ENCODE data around the gene CAST.

The CAST gene

DNA sequence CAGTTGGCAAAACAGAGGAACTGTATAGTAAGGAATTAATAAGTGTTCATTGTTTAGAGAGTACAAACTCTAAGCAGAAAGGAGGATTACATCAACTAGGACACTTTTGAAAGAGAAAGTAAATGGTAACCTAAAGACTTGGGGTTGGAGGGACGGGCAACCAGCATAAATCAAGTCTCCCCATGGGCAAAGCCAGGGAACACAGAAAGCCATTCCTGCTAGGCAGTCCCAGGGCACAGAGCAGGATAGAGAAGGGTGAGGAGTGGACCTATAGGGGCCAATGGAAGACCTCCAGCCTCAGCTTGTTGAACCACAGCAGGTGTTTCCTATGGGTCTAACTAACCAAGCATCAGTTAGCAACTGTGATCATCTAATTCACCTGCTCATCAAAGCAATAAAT lies 154.8 kb downstream of the CAST start:
- Histone ChIP-seq H3K36me3 (ENCODE audit: control insufficient read depth in 2 of 2, insufficient read depth in 2 of 2, low read length in 2 of 2) (no peaks in the 10 kb centered on the region), H3K27me3 (ENCODE audit: control insufficient read depth in 1 of 2, insufficient read depth in 2 of 2, low read length in 2 of 2) (no peaks in the 10 kb centered on the region), H3K9ac (ENCODE audit: low read length in 2 of 2) (no peak overlapping the region), H3K4me3 (ENCODE audit: low read length in 2 of 2) (no peak overlapping the region), H3K9me3 (ENCODE audit: control insufficient read depth in 2 of 2, low read length in 2 of 2) (no peaks in the 10 kb centered on the region), H3K4me1 (ENCODE audit: control insufficient read depth, insufficient read depth, low read length) (no peaks in the 10 kb centered on the region), H3K27ac (ENCODE audit: low read length) (no peak overlapping the region)

DNA sequence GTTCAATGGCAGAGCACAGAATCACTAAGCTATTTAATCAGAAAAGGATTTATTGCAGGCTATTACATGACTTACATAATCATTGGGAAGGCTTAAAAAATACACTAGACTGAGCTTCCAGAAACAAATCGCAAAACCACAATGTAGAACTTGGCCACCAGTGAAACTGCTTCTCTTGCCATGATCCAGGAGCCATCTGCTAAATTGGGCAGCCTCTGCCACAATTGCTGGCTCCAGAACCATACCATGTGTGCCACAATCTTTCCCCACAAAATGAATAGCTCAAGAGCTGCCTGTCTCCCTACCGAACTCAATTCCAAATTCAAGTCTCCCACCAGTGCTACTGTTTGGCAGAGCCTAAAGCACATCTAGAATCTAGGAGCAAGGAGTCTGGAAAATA lies 155.3 kb downstream of the CAST start:
- Histone ChIP-seq H3K9ac (ENCODE audit: low read length in 2 of 2) (no peak overlapping the region), H3K27ac (ENCODE audit: low read length) (no peak overlapping the region), H3K9me3 (ENCODE audit: control insufficient read depth in 2 of 2, low read length in 2 of 2) (no peaks in the 10 kb centered on the region), H3K4me1 (ENCODE audit: control insufficient read depth, insufficient read depth, low read length) (no peaks in the 10 kb centered on the region), H3K4me3 (ENCODE audit: low read length in 2 of 2) (no peak overlapping the region), H3K27me3 (ENCODE audit: control insufficient read depth in 1 of 2, insufficient read depth in 2 of 2, low read length in 2 of 2) (no peaks in the 10 kb centered on the region), H3K36me3 (ENCODE audit: control insufficient read depth in 2 of 2, insufficient read depth in 2 of 2, low read length in 2 of 2) (no peaks in the 10 kb centered on the region)

DNA sequence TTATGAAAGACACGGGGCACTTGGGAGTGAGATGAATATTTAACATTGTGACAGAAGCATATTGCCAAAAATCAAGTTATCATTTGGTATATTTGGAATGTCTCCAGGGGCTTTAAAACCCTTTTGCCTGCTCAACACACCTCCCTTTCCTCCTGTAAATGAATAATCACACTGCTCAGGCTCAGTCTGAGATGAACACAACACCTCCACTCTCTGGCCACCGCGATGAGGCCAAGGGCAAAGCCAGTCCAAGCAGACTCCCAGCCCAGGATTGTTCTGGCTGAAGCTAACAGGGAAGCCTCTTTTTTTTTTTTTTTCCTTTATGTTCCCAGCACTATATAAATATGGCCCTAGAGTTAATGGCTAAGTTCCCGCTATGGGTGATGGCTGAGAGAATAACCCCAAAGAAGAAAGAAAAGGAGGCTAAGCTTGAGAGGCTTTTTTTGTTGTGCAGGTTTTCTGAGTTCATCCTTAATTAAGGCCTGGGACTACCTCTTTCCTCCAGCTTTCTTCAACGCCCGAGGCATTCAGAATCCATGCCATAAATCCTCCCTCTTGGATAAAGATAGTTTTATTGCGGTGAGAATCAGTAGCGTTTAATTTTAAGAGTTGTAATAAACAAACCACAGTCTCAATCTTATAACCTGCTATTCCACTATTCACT lies 156.1 kb downstream of the CAST start:
- H3K27me3 ChIP-seq (ENCODE audit: control insufficient read depth in 1 of 2, insufficient read depth in 2 of 2, low read length in 2 of 2): no peaks in the 10 kb centered on the region
- no peaks in the 10 kb centered on the region for H3K9me3 ChIP-seq (ENCODE audit: control insufficient read depth in 2 of 2, low read length in 2 of 2)
- no peak overlapping the region for H3K4me3 ChIP-seq (ENCODE audit: low read length in 2 of 2)
- no peak overlapping the region for H3K27ac ChIP-seq (ENCODE audit: low read length)
- no peaks in the 10 kb centered on the region for H3K4me1 ChIP-seq (ENCODE audit: control insufficient read depth, insufficient read depth, low read length)
- H3K9ac ChIP-seq (ENCODE audit: low read length in 2 of 2): no peak overlapping the region
- no peaks in the 10 kb centered on the region for H3K36me3 ChIP-seq (ENCODE audit: control insufficient read depth in 2 of 2, insufficient read depth in 2 of 2, low read length in 2 of 2)

DNA sequence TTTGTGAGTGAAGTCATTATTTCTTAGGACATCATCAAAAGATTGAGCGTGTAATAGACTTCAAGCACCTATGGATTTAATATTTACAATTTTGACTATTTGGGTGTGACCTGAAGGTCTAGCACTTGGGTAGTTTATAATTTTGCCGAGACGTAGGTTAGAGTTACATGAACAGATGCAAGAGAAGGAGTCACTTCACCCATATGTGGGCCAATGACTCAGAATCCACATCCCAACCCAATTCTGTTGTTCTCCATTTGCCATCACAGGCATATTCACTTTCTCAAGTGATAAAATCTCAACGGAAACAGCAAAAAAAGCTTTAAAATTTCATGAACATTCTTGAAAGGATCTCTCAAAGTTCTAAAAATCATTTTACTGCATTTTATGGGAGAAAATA lies 157.6 kb downstream of the CAST start:
- no peak overlapping the region for H3K27ac ChIP-seq (ENCODE audit: low read length)

DNA sequence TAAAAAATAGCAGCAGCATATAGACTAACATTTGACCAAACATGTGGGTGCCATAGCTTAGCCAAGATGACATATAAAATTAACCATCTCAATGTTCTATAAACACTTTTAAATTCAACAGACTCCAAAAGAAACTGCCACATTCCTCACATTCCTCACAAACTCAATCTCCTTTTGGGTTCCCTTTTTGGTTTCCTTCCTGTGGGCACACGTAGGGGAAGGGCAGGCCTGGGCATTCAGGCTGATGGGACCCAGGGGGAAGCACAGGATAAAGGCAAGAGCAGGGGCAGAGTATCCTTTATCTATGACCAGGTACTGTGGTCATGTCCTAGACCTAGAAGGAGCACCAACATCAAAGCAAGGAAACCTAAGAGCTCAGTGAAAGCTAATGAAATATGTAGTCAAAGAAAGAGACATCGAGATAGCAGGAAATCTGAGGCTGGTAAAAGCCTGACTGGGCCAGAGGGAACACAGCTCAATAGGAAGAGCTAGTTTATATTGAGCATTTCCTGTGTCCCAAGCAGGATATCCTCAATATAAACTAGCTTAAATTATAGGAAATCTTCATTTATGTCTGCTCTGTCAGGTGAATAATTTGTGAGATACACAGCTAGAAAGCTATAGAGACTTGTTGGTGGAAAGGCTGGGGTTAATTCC lies 159.2 kb downstream of the CAST start:
- Histone ChIP-seq H3K27ac (ENCODE audit: low read length) (no peak overlapping the region), H3K9ac (ENCODE audit: low read length in 2 of 2) (no peak overlapping the region), H3K9me3 (ENCODE audit: control insufficient read depth in 2 of 2, low read length in 2 of 2) (no peaks in the 10 kb centered on the region), H3K27me3 (ENCODE audit: control insufficient read depth in 1 of 2, insufficient read depth in 2 of 2, low read length in 2 of 2) (no peaks in the 10 kb centered on the region), H3K4me3 (ENCODE audit: low read length in 2 of 2) (no peak overlapping the region), H3K36me3 (ENCODE audit: control insufficient read depth in 2 of 2, insufficient read depth in 2 of 2, low read length in 2 of 2) (no peaks in the 10 kb centered on the region), H3K4me1 (ENCODE audit: control insufficient read depth, insufficient read depth, low read length) (no peaks in the 10 kb centered on the region)

More for the DNA sequence above, 157.6 kb downstream of the CAST start:
- Histone ChIP-seq H3K36me3 (ENCODE audit: control insufficient read depth in 2 of 2, insufficient read depth in 2 of 2, low read length in 2 of 2) (no peaks in the 10 kb centered on the region), H3K9ac (ENCODE audit: low read length in 2 of 2) (no peak overlapping the region), H3K4me1 (ENCODE audit: control insufficient read depth, insufficient read depth, low read length) (no peaks in the 10 kb centered on the region), H3K4me3 (ENCODE audit: low read length in 2 of 2) (no peak overlapping the region), H3K27me3 (ENCODE audit: control insufficient read depth in 1 of 2, insufficient read depth in 2 of 2, low read length in 2 of 2) (no peaks in the 10 kb centered on the region), H3K9me3 (ENCODE audit: control insufficient read depth in 2 of 2, low read length in 2 of 2) (no peaks in the 10 kb centered on the region)

DNA sequence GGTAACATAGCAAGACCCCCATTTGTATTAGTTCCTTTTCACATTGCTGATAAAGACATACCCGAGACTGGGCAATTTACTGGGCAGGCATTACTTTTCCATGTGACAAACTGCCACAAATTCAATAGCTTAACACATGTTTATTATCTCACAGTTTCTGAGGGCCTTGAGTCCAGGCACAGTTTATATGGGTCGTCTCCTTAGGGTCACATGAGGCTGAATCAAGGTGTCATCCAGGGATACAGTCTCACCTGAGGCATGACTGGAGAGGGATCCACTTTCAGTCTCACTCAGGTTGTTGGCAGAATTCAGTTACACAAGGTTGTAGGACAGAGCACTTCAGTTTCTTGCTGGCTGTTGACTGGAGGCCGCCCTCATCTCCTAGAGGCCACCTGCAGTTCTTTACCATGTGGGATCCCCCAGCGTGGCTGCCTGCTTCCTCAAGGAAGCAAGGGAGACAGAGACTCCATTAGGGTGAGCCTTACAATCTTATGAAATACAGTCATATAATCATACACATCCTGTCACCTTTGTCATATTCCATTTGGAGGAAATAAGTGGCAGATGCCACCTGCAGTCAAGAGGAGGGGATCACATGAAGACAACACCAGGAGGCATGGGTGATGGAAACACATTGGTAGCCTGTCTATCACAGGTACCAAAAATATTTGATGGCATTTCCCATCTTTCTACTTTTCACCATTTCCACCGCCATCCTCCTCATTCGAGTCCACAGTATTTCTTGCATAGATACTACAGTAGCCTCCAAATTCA lies 160.7 kb downstream of the CAST start:
- no peaks in the 10 kb centered on the region for H3K27me3 ChIP-seq (ENCODE audit: control insufficient read depth in 1 of 2, insufficient read depth in 2 of 2, low read length in 2 of 2)
- no peak overlapping the region for H3K4me3 ChIP-seq (ENCODE audit: low read length in 2 of 2)
- H3K36me3 ChIP-seq (ENCODE audit: control insufficient read depth in 2 of 2, insufficient read depth in 2 of 2, low read length in 2 of 2): no peaks in the 10 kb centered on the region
- H3K9ac ChIP-seq (ENCODE audit: low read length in 2 of 2): no peak overlapping the region
- no peaks in the 10 kb centered on the region for H3K4me1 ChIP-seq (ENCODE audit: control insufficient read depth, insufficient read depth, low read length)
- no peak overlapping the region for H3K27ac ChIP-seq (ENCODE audit: low read length)
- no peaks in the 10 kb centered on the region for H3K9me3 ChIP-seq (ENCODE audit: control insufficient read depth in 2 of 2, low read length in 2 of 2)

DNA sequence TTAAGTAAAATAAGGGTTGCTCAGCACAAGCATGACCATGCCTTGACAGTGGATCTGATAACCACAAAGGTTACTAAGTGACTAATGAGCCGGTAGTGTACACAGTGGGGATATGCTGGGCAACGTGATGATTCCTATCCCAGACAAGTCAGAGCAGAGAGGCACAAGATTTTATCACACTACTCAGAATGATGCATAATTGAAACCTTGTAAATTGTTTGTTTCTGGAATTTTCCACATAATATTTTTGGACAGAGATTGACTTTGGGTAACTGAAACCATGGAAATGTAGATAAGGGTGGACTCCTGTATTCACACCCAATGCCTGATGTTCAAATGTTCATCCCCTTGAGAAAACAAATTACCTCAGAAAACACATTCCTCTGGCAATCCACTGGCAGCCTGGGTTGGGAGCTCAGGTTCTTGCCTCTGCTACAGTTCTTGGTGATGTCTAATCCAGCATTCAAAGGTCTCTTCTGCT lies 161.8 kb downstream of the CAST start:
- Histone ChIP-seq H3K4me3 (ENCODE audit: low read length in 2 of 2) (no peak overlapping the region), H3K36me3 (ENCODE audit: control insufficient read depth in 2 of 2, insufficient read depth in 2 of 2, low read length in 2 of 2) (no peaks in the 10 kb centered on the region), H3K27ac (ENCODE audit: low read length) (no peak overlapping the region), H3K9me3 (ENCODE audit: control insufficient read depth in 2 of 2, low read length in 2 of 2) (no peaks in the 10 kb centered on the region), H3K4me1 (ENCODE audit: control insufficient read depth, insufficient read depth, low read length) (no peaks in the 10 kb centered on the region), H3K27me3 (ENCODE audit: control insufficient read depth in 1 of 2, insufficient read depth in 2 of 2, low read length in 2 of 2) (no peaks in the 10 kb centered on the region), H3K9ac (ENCODE audit: low read length in 2 of 2) (no peak overlapping the region)

Measured in stomach smooth muscle (tissue), 2 donors.